Fibroblast of villous mesenchyme (primary cell): ENCODE data around the gene RNASE9. TPM values are rescaled to one million over a fixed set of nuclear protein-coding genes. Genes with fewer than 3 reads are reported as not detected.
"Not testable (repeated sequence)": the region's sequence is repeated elsewhere in the genome, so short reads cannot be mapped to it uniquely, and the experiment has no call there.

Experiments used
- DNase-seq: peaks from one replicate; pipeline ENCODE4 v3.0.0-alpha.2; 2010; ENCODE audit warnings: low read depth
- H3K4me3 ChIP-seq: 2 replicates; pipeline ENCODE4 v1.5.1; 2011; ENCODE audit warnings: low read depth, mild to moderate bottlenecking, low read length
- CTCF ChIP-seq: IDR thresholded peaks from 2 replicates; pipeline ENCODE4 v1.5.1; 2012; ENCODE audit warnings: low read depth, mild to moderate bottlenecking, low read length; ENCODE audit not compliant: insufficient read depth
- total RNA-seq: library from RNA; depleted of rRNA; stranded (reverse); fragments of >200 nt; gene quantifications from 2 replicates; pipeline ENCODE4 v1.2.3, GENCODE V29; 2012

The RNASE9 gene
- total RNA-seq, 1 donor: not detected

DNA sequence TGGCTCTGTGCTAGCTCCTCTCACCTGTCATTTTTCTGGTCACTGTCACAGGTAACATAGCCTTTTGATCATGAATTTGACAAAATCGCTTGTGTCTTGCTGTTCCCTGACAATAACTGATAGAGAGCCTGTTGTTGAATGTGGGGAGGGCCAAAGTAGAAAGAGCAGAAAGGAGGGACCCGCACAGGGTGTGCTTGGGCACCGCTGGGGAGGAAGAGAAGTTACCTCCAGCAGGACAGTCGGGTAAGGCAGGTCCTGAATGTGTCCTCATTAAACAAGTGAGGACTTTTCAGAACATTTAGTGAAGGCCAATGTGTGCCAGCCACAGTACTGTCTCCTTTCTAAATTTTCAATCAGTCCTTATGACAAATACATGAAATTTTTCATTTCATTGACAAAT, 30.4 kb upstream of the RNASE9 start, which contains the start of gene RNASE12:
Gene RNASE12 (minus strand): TSS at position 142 of the 400 bp plus-strand sequence. CDS start 653 bp downstream, outside the sequence.
- TF ChIP-seq CTCF: no peak
- H3K4me3 ChIP-seq: no peak within 1 kb of the TSS

GRCh38 chr14:20587489-20588154, 26.8 kb upstream of the RNASE9 start, which contains the start of gene RNASE11:
Gene RNASE11 (minus strand): TSS chr14:20588001.
- no peak for TF ChIP-seq CTCF
- H3K4me3 ChIP-seq: no peak within 1 kb of the TSS
- no peak for DNase-seq

More for the DNA sequence above, 30.4 kb upstream of the RNASE9 start, which contains the start of gene RNASE12:
- DNase-seq: no peak

GRCh38 chr14:20583908-20584307, 23.1 kb upstream of the RNASE9 start:
- TF ChIP-seq CTCF: no peak
- DNase-seq: no peak
- no peak overlapping the region for H3K4me3 ChIP-seq

GRCh38 chr14:20583142-20583541, 22.3 kb upstream of the RNASE9 start:
- no peak for DNase-seq
- no peak overlapping the region for H3K4me3 ChIP-seq
- TF ChIP-seq CTCF: no peak

- no peak for TF ChIP-seq CTCF
- no peak for DNase-seq
- no peak overlapping the region for H3K4me3 ChIP-seq
These were observed 19.4 kb upstream of the RNASE9 start for GRCh38 chr14:20580242-20580641.

DNA sequence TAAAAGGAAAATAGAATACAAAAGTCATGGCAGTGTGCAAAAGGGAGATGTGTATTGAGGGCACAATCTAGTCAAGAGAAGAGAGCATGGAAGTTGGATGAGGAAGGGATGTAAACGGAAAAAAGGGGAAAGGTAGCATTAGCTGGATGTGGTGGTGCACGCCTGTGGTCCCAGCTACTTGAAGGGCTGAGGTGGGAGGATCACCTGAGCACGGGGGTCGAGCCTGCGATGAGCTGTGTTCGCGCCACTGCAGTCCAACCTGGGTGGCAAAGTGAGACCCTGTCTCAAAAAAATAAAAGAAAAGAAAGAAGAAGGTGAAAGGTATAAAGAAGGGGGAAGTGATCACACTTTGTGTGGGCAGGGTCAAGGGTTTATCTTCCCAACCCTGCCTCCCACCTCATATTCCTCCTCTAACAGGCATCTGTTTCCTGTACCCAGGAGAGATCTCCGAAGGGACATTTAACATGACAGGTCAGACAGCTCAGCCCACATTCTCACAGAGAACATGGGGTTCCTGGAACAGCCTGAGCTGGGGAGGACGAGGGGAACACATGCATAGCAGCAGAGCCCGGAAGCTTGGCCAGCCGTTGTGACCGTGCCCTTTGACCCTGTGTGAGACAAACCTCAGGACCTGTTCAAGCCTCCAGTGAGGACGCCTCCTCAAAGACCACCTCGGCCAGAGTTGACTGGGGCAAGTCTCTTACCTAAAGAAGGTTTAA, 18.1 kb upstream of the RNASE9 start:
- TF ChIP-seq CTCF: no peak
- DNase-seq: no peak
- H3K4me3 ChIP-seq: no peak overlapping the region

GRCh38 chr14:20578325-20578724, 17.5 kb upstream of the RNASE9 start:
- no peak overlapping the region for H3K4me3 ChIP-seq
- no peak for TF ChIP-seq CTCF
- no peak for DNase-seq

DNA sequence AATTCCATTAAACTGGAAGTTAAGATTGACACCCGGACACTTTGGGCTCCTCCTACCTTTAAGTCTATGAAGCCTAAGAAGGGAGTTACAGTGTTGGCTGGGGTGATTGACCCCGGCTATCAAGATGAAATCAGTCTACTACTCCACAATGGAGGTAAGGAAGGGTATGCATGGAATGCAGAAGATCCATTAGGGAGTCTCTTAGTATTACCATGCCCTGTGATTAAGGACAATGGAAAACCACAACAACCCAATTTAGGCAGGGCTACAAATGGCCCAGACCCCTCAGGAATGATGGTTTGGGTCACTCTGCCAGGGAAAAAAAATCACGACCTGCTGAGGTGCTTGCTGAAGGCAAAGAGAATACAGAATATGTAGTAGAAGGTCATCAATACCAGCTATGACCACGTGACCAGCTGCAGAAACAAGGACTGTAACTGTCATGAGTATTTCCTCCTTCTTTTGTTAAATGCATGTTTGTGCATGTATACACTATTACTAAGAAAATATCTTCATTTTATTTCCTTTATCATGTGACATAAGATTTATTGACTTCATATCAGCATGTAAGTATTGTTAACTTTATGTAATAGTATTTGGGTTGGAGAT, 11.6 kb upstream of the RNASE9 start:
- not testable (repeated sequence) for DNase-seq

GRCh38 chr14:20570720-20571119, 9.9 kb upstream of the RNASE9 start:
- not testable (repeated sequence) for H3K4me3 ChIP-seq, DNase-seq

More for the DNA sequence above, 11.6 kb upstream of the RNASE9 start:
- H3K4me3 ChIP-seq: not testable (repeated sequence)

DNA sequence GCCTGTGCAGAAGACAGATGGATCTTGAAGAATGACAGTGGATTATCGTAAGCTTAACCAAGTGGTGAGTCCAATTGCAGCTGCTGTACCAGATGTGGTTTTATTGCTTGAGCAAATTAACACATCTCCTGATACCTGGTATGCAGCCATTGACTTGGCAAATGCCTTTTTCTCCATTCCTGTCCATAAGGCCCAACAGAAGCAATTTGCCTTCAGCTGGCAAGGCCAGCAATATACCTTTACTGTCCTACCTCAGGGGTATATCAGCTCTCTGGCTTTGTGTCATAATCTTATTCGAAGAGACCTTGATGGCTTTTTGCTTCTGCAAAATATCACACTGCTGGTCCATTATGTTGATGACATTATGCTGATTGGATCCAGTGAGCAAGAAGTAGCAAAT, 9.0 kb upstream of the RNASE9 start:
- H3K4me3 ChIP-seq, DNase-seq: not testable (repeated sequence)
